Activated CD4-positive, alpha-beta T cell treated with anti-CD3 and anti-CD28 coated beads, Interleukin-2, Interleukin-6, amounts not matched to agents 100 ng/mL and 50 ng/mL, durations not matched to agents 16 hours and 8 hours (primary cell): ENCODE data around the gene GRAMD1A.

Experiments used
- DNase-seq: peaks from one replicate; pipeline ENCODE4 v3.0.0-alpha.2; 2020

The GRAMD1A gene

DNA sequence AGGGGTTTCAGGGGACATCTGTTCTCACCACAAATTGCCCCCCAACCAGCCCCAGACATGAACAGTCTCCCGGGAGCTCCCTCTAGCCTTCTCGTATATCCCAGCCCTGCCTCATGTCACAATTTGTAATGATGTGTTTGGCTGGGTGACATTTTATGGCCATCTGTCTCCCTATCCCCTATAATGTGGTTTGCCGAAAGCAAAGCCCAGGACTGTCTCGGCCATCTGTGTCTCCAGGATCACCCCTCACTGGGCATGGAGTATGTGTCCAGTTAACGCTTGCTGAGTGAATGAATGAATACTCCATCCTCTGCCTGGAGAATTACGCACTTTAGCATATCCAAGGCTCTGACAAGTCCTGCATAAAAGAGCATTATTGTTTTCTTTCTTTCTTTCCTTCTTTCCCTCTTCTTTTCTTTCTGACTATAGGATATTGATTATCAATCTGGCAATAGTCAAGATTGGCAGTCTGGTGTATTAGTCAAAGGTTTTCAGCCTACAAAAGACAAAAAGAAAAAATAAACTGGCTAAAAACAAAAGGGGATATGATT is 56.5 kb downstream of the GRAMD1A start:
- no peak for DNase-seq

DNA sequence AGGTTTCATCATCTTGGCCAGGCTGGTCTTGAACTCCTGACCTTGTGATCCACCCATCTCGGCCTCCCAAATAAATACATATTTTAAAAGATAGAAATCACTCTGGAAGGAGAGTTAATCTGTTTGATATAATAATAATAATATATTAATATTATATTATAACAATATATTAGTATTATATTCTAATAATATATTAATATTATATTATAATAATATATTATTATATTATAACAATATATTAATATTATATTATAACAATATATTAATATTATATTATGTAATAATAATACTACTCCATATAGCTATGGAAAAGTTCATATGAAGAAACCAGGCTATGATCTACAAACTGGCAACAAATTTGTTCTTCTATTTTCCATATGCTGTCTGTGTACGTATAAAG is 58.2 kb downstream of the GRAMD1A start:
- no peak for DNase-seq

DNA sequence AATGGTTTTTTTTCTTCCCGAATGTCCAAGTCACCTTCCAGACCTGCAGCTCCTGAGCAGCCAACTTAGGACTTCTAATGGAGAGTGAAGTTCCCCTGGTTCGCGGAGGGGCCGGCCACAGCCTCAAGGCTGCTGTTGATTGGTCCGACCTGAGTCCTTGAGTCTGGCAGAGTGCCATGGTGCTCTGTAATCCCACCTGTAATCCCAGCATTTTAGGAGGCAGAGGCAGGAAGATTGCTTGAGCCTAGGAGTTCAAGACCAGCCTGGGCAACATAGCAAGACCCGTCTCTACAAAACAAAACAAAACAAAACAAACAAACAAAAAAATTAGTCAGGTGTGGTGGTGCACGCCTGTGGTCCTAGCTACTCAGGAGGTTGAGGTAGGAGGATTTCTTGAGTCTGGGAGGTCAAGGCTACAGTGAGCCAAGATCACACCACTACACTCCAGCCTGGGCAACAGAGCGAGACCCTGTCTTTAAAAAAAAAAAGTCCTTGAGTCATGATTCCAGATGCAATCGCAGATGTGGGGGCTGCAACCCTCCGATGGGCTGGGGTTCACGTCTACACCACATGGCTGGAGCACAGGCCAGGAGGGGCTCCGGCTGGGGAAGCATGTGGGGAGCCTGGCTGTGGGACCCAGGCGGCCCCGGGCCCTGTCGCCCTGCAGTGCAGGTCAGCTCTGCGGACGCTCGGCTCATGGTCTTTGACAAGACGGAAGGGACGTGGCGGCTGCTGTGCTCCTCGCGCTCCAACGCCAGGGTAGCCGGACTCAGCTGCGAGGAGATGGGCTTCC is 59.1 kb downstream of the GRAMD1A start:
- DNase-seq, result no peak

DNA sequence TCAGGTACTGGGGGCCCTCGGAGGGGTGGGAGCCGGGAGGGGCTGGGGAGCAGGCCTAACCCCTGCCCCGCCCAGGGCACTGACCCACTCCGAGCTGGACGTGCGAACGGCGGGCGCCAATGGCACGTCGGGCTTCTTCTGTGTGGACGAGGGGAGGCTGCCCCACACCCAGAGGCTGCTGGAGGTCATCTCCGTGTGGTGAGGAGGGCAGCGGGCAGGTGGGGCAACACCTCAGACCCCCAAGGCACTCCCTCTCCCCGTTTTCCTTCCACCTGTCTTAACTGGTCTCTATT is 59.6 kb downstream of the GRAMD1A start:
- DNase-seq, result no peak

DNA sequence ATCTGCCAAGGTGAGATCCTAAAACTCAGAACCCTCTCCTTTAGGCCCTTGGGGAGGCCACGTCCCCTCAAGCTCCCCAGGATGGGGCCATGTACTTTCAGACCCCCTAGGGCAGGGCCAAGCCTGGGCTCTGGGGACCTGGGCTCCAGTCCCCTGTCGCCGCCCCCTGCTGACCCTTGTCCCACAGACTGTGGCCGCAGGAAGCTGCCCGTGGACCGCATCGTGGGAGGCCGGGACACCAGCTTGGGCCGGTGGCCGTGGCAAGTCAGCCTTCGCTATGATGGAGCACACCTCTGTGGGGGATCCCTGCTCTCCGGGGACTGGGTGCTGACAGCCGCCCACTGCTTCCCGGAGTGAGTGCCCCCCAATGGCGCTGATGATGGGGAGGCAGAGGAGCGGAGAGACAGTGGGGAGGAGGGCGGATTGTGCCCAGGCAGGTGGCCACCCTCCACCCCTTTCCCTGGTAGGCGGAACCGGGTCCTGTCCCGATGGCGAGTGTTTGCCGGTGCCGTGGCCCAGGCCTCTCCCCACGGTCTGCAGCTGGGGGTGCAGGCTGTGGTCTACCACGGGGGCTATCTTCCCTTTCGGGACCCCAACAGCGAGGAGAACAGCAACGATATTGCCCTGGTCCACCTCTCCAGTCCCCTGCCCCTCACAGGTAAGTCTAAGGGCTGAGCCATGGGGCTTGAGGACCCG is 60.2 kb downstream of the GRAMD1A start:
- DNase-seq, result no peak

DNA sequence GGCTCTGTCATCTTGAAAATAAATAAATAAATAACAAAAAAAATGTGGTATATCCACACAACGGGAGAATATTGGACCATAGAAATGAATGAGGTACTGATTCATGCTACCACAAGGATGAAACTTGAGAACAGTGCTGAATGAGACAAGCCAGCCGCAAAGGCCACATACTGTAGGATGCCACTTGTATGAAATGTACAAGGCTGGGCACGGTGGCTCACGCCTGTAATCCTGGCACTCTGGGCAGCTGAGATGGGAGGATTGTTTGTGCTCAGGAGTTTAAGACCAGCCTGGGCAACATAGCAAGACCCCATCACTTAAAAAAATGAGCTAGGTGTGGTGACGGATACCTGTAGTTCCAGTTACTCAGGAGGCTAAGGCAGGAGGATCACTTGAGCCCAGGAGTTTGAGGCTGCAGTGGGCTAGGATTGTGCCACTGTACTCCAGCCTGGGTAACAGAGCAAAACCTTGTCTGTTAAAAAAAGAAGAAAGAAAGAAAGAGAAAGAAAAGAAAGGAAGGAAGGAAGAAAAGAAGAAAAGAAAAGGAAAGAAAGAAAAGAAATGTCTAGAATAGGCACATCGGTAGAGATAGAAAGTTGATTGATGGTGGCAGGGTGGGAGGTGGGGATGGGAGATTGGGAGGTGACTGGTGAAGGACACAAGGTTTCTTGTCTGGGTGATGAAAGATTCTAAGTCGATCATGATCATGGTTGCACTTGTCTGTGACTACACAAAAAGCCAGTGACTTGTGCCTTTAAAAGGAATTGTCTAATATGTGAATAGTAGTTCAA is 61.7 kb downstream of the GRAMD1A start:
- no peak for DNase-seq

DNA sequence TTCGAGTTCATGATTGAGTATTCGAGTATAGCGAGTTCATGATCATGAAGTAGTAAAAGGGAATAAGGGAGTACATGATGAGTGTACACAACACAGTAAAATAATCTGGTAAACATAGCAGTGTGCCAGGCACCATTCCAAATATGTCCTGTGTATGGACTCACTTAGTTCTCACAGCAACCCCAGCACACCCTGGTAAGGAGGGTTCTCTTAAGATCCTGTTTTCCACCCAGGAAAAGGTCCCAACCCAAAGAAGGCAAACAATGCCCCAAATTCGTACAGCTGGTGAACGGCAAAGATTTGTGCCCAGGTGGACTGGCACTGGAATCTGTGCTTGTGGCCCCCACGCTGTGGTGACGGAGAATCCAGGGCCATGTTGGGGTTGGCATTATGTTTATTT is 62.8 kb downstream of the GRAMD1A start:
- DNase-seq, result no peak

DNA sequence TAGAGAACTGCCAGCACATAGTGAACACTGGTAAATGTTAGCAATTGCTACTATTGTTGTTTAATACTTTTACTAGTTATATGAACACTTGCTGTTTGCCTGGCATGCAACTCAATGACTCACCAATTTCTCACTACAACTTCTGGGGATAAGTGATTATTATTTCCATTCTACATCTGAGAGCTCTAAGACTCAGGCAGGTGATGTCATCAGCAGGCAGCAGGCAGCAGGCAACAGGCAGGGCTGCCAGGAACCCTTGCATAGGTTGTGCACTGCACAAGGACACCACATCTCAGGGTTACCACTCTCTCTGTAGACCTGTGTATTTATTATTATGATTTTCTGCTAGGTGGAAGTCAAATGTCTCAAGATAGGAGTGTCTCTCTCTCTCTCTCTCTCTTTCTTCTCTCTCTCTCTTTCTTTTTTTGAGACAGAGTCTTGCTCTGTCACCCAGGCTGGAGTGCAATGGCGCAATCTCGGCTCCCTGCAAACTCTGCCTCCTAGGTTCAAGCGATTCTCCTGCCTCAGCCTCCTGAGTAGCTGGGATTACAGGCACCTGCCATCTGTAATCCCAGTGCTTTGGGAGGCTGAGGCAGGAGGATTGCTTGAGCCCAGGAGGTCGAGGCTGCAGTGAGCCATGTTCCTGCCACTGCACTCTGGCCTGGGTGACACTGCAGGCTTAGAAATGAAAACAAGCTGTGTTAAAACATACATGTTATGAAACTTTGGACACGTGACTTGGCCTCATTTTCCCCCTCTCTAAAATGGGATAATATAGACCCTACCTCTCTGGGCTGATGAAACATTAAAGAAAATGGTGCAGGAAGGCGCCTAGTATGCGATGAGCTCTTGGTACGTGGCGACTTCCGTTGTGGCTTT is 64.1 kb downstream of the GRAMD1A start:
- DNase-seq, result peak; percentile 27

DNA sequence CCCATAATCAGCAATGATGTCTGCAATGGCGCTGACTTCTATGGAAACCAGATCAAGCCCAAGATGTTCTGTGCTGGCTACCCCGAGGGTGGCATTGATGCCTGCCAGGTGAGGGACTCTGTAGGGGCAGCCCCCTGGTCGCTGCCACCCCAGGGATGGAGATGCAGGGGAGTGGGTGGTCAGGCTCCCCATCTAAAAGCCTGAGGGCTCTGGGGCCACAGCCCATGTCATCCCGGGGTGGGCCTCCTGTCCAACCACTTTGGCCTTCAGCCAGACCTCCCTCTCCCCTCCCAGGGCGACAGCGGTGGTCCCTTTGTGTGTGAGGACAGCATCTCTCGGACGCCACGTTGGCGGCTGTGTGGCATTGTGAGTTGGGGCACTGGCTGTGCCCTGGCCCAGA is 65.5 kb downstream of the GRAMD1A start:
- no peak for DNase-seq

DNA sequence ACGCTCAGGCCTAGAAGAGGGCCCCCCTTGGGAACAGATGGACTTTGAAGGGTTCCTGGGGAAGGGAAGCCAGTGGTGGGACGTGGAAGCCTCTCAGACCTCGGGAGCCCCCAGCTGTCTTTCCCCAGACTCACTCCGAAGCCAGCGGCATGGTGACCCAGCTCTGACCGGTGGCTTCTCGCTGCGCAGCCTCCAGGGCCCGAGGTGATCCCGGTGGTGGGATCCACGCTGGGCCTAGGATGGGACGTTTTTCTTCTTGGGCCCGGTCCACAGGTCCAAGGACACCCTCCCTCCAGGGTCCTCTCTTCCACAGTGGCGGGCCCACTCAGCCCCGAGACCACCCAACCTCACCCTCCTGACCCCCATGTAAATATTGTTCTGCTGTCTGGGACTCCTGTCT is 66.0 kb downstream of the GRAMD1A start:
- DNase-seq, result no peak

DNA sequence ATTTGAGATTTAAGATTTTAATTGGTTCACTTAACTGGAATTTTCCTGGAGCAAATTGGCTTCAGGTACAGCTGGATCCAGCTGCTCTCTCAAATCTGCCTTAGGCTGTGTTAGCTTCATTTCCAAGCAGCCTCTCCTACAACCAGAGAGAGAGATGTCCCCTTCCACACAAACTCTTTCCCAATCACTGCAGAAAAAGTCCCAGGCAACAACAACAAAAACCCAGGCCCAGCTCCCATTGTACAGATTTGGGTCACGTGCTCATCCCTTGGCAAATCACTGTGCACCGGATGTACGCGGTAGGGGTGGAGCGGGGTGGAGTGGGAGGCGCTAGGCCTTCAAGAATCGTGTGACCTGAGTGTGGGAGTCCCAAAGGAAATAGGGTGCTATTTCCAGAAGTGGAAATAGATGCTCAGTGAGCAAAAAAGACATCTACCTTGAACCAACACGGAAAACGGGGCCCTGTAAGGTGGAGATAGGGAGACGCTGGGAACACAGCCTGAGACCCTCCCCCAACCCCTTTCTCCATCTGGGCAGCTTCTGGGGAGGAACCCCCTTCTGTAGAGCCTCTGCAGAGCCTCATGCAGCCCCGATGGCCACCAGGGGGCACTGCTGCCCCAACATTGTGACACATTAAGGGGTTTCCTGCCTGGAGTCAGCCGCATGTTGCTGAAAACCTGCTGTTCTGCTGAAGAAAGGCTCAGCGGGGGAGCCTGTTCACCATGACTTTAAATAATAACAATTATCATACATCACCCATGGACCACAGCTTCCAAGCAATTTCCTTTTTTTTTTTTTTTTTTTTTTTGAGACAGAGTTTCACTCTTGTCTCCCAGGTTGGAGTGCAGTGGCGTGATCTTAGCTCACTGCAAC is 66.8 kb downstream of the GRAMD1A start:
- DNase-seq, result peak; percentile 91

DNA sequence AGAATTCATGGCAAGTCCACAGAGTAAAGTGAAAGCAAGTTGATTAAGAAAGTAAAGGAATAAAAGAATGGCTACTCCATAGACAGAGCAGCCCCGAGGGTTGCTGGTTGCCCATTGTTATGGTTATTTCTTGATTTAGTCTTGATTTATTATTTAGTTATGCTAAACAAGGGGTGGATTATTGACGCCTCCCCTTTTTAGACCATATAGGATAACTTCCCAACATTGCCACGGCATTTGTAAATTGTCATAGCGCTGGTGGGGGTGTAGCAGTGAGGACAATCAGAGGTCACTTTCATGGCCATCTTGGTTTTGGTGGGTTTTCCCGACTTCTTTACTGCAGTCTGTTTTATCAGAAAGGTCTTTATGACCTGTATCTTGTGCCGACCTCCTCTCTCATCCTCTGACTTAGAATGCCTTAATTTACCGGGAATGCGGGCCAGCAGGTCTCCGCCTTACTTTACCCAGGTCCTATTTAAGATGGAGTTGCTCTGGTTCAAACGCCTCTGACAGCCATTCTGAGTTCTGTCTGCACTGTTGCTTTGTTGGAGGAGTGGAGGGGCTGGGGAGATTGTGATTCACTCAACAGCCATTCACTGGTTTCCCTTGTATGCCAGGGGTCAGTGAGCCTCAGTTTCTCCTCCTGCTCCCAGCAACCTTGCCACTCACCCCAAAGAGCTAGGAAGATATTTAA is 69.0 kb downstream of the GRAMD1A start:
- no peak for DNase-seq

DNA sequence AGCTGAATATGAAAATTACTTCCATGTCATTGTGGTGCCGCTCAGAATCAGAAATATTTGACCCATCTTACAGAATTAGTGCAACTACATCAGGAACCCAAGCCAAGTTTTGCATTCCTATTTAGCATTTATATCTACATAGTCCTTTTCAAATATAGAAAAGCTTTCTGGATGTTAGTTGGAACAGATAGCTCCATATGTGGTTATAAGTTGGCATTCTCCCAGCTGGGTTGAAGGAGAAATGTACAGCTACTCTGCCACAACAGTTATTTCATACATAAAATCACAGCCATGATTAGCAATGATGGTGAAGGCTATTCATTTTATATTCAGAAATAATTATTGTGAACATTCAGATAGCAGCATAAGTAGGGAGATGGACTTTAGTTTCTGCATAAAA is 69.6 kb downstream of the GRAMD1A start:
- DNase-seq, result no peak

DNA sequence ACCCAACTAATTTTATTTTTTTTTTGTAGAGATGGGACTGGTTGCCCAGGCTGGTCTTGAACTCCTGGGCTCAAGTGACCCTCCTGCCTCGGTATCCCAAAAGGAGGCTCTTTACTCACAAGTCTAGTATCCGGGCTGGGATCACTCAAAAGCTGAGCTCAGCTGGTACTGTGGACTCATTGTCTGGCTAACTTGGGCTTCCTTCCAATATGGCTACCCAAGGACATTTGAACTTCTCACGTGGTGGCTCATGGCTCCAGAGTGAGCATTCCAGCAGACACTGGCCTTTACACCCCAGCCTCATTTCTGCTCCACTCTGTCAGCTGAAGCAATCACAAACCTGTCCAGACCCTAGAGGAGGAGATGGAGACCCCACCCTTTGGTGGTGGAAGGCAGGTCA is 70.3 kb downstream of the GRAMD1A start:
- no peak for DNase-seq

DNA sequence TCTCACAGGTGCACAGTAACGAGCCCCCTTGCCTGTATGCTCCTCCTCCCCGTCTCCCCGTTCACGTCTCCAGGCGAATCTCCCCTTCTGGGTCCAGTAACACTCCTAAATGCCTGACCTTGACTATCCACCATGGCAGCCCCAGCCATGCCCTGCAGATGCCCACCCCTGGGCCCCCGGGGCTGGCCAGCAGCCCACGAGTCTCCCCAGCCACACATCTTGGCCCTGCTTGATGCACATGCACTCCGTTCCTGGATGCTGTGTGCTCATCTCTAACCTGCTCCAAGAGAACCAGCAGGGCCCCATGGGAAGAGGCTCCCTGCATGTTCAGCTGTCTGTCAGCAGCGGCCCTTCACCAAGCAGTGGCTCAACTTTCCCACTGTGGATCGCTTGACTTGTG is 73.4 kb downstream of the GRAMD1A start:
- DNase-seq, result no peak

DNA sequence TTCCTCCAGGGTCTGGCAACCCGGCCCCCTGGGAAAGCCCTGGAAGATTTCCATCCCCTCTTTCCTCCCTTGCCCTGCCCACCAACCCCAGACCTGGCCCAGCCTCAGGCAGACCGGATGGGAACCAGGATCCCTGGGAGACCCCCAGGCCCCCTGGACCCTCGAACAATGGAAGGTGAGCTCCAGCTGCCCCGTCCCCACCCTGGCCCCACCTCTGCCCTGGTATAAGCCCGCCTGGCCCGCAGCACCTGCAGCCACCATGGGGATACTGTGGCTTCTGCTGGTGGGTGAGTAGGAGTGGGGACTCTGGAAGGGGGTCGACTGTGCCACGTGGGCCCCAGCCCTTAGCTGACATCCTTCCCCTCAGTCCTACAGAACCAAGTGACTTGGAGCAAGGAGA is 73.8 kb downstream of the GRAMD1A start:
- DNase-seq, result no peak

DNA sequence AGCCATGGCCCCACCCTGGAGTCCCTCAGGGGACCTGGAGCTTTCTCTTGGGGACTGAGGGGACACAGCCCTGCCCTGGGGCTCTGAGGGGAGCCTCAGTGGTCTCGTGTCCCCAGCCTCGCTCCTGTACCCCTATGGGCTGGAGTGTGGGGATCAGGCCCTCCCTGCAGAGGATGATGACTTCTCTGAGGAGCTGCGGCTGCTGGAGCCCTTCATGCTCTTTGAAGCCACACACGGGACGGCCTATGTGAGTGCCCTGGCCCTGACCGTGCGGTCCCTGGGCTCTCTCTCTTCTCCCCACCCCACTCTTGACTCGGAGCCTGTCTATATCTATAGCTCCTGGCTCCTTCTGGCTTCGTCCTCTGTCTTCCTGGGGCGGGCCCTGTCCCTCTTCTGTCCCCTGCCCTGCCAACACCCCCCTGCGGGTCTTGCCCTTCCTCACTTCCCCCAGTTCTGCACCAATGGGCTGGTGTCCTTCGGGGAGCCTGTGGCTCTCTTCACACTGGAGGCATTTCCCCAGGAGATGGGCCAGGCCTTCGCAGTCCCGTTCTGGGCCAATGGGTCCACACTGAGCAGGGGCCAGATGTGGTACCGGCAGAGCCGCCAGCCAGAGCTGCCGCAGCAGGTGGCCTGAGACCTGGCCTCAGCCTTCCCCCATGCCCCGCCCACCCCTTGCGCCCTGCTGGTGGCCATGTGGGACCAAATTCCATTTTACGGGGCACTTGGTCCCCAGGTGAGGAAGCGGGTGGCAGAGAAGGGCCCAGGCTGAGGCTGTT is 74.5 kb downstream of the GRAMD1A start:
- DNase-seq, result no peak

DNA sequence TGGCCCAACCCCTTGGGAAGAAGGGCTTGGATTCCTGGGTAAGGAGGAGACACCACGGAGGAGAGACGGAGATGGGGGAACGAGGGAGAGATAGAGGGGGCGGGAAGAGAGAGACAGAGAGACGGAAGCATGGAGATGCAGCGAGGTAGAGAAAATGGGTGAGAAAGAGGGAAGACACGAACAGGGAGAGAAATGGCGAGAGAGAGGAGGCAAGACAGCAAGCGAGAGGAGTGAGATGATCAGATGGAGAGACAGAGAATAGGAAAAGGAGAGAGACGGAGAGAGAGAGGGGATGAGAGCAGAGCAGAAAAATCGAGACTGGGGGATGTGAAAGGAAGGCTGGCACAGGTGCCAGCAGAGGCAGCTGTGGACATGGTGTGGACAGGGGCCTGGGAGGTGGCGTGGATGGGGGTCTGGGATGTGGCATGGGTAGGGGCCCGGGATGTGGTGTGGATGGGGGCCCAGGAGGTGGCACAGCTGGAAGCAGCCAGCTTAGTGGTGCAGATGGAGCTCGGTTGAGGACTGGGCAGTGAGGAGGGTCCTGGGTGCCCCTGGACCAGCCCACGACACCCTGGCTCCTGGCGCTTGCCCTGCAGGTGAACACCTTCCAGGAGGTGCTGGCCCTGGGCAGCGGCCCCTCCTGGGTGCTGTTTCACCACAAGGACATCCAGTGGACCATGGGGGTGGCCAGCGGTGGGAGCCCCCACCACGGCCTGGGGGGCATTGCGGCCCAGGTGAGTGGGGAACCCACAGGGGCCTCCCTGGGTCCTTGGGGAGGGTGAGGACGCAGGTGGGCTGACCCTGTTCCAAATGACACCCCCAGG is 75.3 kb downstream of the GRAMD1A start:
- DNase-seq, result no peak

DNA sequence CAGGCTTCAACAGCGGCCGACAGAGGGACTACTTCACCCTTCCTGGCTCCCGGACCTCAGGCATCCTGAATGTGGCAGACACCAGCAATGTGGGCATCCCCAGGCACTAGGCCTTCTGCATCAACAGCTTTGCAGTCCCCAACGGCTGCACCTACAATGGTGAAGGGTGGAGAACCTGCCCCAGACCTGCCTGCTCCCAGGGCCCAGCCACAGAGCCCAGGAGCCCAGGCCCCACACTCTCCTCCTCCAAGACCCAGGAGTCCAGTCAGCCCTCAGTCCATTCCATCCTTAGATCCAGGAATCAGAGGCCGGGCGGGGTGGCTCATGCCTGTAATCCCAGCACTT is 75.9 kb downstream of the GRAMD1A start:
- DNase-seq, result no peak
